Measurements from ENCODE around the gene RAI2. TPM values are rescaled to one million over a fixed set of nuclear protein-coding genes. Genes with fewer than 3 reads are reported as not detected.

RAI2 gene
- total and polyA plus RNA-seq, 2 donors (not counting 1 experiment from before 2014, with no cell fraction given) = 0.91 to 2.1 TPM

GRCh38 chrX:17779434-17779833 is 81.7 kb downstream of the RAI2 start:
- Histone ChIP-seq H3K4me1 (ENCODE audit: control insufficient read depth, extremely low read depth, insufficient read depth, low read length) (no peaks in the 10 kb centered on the region), H3K4me3 (replicated peaks in 1 of 4; ENCODE audit: control extremely low read depth in 1 of 4, insufficient read depth in 1 of 4, low read depth in 3 of 4, low read length in 4 of 4) (no peak overlapping the region), H3K27me3 (ENCODE audit: control insufficient read depth, insufficient read depth, low read length) (no peaks in the 10 kb centered on the region), H3K79me2 (ENCODE audit: control insufficient read depth, insufficient read depth, low read length) (no peaks in the 10 kb centered on the region), H3K27ac (ENCODE audit: insufficient read depth, low read length) (no peak overlapping the region), H3K9me3 (ENCODE audit: control insufficient read depth, insufficient read depth, low read depth, low read length) (no peaks in the 10 kb centered on the region), H2AFZ (ENCODE audit: low read length) (no peak overlapping the region), H3K9ac (ENCODE audit: insufficient read depth, low read length) (no peak overlapping the region), H4K20me1 (ENCODE audit: control insufficient read depth, extremely low read depth, insufficient read depth, low read length) (no peaks in the 10 kb centered on the region), H3K36me3 (ENCODE audit: control insufficient read depth, insufficient read depth, low read length) (no peaks in the 10 kb centered on the region), H3K4me2 (ENCODE audit: extremely low read depth, insufficient read depth, low read length) (no peak overlapping the region)
- DNase-seq (ENCODE audit: low read depth in 2 of 2) = no peak
- TF ChIP-seq EZH2 (IDR thresholded peaks at IDR 0.05; ENCODE audit: low read length, missing control alignments) = no peak
- TF ChIP-seq, protein P1, sequence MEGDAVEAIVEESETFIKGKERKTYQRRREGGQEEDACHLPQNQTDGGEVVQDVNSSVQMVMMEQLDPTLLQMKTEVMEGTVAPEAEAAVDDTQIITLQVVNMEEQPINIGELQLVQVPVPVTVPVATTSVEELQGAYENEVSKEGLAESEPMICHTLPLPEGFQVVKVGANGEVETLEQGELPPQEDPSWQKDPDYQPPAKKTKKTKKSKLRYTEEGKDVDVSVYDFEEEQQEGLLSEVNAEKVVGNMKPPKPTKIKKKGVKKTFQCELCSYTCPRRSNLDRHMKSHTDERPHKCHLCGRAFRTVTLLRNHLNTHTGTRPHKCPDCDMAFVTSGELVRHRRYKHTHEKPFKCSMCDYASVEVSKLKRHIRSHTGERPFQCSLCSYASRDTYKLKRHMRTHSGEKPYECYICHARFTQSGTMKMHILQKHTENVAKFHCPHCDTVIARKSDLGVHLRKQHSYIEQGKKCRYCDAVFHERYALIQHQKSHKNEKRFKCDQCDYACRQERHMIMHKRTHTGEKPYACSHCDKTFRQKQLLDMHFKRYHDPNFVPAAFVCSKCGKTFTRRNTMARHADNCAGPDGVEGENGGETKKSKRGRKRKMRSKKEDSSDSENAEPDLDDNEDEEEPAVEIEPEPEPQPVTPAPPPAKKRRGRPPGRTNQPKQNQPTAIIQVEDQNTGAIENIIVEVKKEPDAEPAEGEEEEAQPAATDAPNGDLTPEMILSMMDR (conservative IDR thresholded peaks at IDR 0.05 in 1 of 2, IDR thresholded peaks at IDR 0.05 in 1 of 2; ENCODE audit: low read depth in 1 of 2, low read length in 2 of 2) = no peak

- Histone ChIP-seq H4K20me1 (ENCODE audit: control insufficient read depth, extremely low read depth, insufficient read depth, low read length) (no peaks in the 10 kb centered on the region), H2AFZ (ENCODE audit: low read length) (no peak overlapping the region), H3K4me1 (ENCODE audit: control insufficient read depth, extremely low read depth, insufficient read depth, low read length) (no peaks in the 10 kb centered on the region), H3K4me3 (replicated peaks in 1 of 4; ENCODE audit: control extremely low read depth in 1 of 4, insufficient read depth in 1 of 4, low read depth in 3 of 4, low read length in 4 of 4) (no peak overlapping the region), H3K27me3 (ENCODE audit: control insufficient read depth, insufficient read depth, low read length) (no peaks in the 10 kb centered on the region), H3K9ac (ENCODE audit: insufficient read depth, low read length) (no peak overlapping the region), H3K79me2 (ENCODE audit: control insufficient read depth, insufficient read depth, low read length) (no peaks in the 10 kb centered on the region), H3K36me3 (ENCODE audit: control insufficient read depth, insufficient read depth, low read length) (no peaks in the 10 kb centered on the region), H3K4me2 (ENCODE audit: extremely low read depth, insufficient read depth, low read length) (no peak overlapping the region), H3K9me3 (ENCODE audit: control insufficient read depth, insufficient read depth, low read depth, low read length) (no peaks in the 10 kb centered on the region), H3K27ac (ENCODE audit: insufficient read depth, low read length) (no peak overlapping the region)
- TF ChIP-seq EZH2 (IDR thresholded peaks at IDR 0.05; ENCODE audit: low read length, missing control alignments) = no peak
- TF ChIP-seq, protein P1 (conservative IDR thresholded peaks at IDR 0.05 in 1 of 2, IDR thresholded peaks at IDR 0.05 in 1 of 2; ENCODE audit: low read depth in 1 of 2, low read length in 2 of 2) = no peak
- no peak for DNase-seq (ENCODE audit: low read depth in 2 of 2)
These were observed 82.1 kb downstream of the RAI2 start for GRCh38 chrX:17778997-17779396.

DNA sequence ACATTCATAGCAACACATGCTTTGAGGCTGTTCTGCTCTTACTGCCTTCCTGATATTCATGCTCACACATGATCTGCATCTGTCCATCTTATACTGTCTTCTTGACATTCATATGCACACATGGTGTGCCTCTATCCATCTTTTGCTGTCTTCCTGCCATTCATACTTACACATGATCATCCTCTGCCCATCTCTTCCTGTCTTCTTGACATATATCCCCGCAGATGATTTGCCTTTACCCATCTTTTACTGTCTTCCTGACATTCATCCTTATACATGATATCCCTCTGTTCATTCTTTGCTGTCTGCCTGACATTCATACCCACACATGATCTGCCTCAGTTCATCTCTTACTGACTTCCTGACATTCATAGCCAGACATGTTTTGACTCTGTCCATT is 87.0 kb downstream of the RAI2 start:
- no peaks in the 10 kb centered on the region for H3K4me1 ChIP-seq (ENCODE audit: control insufficient read depth, extremely low read depth, insufficient read depth, low read length)
- H2AFZ ChIP-seq (ENCODE audit: low read length) = no peak overlapping the region
- H3K9ac ChIP-seq (ENCODE audit: insufficient read depth, low read length) = no peak overlapping the region
- no peak for DNase-seq (ENCODE audit: low read depth in 2 of 2)
- no peaks in the 10 kb centered on the region for H3K79me2 ChIP-seq (ENCODE audit: control insufficient read depth, insufficient read depth, low read length)
- no peaks in the 10 kb centered on the region for H3K36me3 ChIP-seq (ENCODE audit: control insufficient read depth, insufficient read depth, low read length)
- no peaks in the 10 kb centered on the region for H3K9me3 ChIP-seq (ENCODE audit: control insufficient read depth, insufficient read depth, low read depth, low read length)
- TF ChIP-seq, protein P1 (conservative IDR thresholded peaks at IDR 0.05 in 1 of 2, IDR thresholded peaks at IDR 0.05 in 1 of 2; ENCODE audit: low read depth in 1 of 2, low read length in 2 of 2) = no peak
- TF ChIP-seq EZH2 (IDR thresholded peaks at IDR 0.05; ENCODE audit: low read length, missing control alignments) = no peak
- peaks cover 11% of the 10 kb centered on the region for H3K27me3 ChIP-seq (ENCODE audit: control insufficient read depth, insufficient read depth, low read length)
- no peak overlapping the region for H3K4me2 ChIP-seq (ENCODE audit: extremely low read depth, insufficient read depth, low read length)
- H3K4me3 ChIP-seq (replicated peaks in 1 of 4; ENCODE audit: control extremely low read depth in 1 of 4, insufficient read depth in 1 of 4, low read depth in 3 of 4, low read length in 4 of 4) = no peak overlapping the region
- no peak overlapping the region for H3K27ac ChIP-seq (ENCODE audit: insufficient read depth, low read length)
- no peaks in the 10 kb centered on the region for H4K20me1 ChIP-seq (ENCODE audit: control insufficient read depth, extremely low read depth, insufficient read depth, low read length)

Measured in fibroblast of lung (primary cell).